NCI-H82 treated with DMSO at 0.1 percent for 48 hours (cell line): Measurements from ENCODE around the gene KRTAP9-8.
"Not testable (repeated sequence)": the region's sequence is repeated elsewhere in the genome, so short reads cannot be mapped to it uniquely, and the experiment has no call there.

ENCODE experiments used
- DNase-seq: peaks from one replicate; lab custom pipeline; 2025; ENCODE audit not compliant: unreplicated experiment; lab: John Stamatoyannopoulos, UW

The KRTAP9-8 gene

DNA sequence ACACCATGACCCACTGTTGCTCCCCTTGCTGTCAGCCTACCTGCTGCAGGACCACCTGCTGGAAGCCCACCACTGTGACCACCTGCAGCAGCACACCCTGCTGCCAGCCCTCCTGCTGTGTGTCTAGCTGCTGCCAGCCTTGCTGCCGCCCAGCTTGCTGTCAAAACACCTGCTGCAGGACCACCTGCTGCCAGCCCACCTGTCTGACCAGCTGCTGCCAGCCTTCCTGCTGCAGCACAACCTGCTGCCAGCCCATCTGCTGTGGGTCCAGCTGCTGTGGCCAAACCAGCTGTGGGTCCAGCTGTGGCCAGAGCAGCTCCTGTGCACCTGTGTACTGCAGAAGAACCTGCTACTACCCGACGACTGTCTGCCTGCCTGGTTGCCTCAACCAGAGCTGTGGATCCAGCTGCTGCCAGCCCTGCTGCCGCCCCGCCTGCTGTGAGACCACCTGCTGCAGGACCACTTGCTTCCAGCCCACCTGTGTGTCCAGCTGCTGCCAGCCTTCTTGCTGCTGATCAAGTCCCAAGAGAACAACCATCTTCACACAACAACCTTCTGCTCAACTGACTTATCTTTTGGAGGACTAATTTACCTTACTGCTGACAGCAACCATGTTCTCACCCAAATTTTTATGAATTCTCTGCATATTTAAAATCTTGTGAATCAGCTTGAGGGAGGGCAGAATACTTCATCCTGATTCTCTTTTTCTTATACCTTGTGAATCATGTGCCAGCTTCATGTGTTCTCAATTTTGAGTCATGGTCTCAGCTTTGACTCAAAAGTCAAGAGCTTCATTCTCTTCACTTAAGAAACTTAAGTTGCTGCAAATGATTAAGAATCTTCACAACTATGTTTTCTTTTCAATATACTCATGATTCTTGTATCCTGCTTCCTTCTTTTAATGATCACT is 17.8 kb downstream of the KRTAP9-8 start, which contains the start of gene KRTAP9-9:
Gene KRTAP9-9 (plus strand): TSS at position 4 of the 910 bp plus-strand sequence.
- not testable (repeated sequence) for DNase-seq

DNA sequence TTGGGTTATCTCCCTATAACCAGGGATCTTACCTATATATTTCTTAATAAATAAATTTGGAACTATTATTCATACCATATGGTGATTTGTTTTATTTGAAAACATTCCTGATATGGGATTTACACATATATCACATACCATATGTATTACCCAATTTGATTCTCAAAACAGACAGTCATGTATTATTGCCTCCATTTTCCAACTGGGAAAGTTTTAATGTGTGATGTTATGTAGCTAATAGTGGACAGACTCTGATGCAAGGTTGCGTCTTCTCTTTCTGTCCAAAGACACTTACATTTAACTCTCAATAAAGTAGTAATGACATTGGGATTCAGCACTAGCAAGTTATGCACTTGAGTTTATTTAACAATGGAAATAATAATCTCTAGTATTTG is 18.5 kb downstream of the KRTAP9-8 start:
- no peak for DNase-seq

DNA sequence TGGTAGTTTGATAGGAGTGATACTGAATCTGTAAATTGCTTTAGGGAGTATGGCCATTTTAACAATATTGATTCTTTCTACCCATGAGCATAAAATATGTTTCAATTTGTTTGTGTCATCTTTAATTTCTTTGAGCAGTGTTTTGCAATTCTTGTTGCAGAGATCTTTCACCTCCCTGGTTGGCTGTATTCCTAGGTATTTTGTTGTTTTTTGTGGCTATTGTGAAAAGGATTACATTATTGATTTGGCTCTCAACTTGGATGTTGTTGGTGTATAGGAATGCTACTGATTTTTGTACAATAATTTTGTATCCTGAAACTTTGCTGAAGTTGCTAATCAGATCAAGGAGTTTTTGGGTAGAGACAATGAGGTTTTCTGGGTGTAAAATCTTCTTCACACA is 20.6 kb downstream of the KRTAP9-8 start:
- no peak for DNase-seq

DNA sequence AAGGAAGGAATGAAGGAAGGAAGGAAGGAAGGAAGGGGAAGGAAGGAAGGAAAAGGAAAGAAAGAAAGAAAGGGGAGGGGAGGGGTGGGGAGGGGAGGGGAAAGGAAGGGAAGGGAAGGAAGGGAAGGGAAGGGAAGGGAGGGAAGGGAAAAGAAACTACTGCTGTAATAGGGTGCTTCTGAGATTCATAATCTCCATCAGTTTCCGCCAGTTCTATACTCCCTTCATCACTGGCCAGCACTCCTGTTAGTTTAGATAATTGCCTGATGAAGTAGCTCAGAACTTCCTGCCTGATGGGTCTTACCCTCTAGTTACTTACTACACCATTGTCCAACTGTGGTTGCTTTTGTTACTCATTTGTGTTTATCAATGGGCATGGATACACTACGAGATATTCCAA is 25.4 kb downstream of the KRTAP9-8 start:
- DNase-seq = no peak

DNA sequence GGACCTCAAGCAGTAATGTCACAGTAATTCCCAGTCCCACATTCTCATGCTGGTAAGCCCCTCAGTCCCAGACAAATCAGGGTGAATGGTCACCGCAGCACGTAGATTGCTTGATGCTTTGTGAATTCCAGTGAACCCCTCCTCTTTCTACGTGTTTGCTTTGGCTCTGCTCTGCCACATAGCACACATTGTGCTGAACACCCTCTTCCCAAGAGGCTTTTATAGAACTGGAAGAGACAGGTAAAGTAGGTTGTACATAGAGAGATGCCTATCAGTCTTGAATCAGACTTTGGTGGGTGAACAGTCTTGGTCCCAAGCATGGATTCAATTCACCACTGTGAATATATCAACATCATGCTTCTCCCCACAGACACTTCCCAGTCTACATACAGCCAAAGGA is 26.8 kb downstream of the KRTAP9-8 start:
- no peak for DNase-seq

DNA sequence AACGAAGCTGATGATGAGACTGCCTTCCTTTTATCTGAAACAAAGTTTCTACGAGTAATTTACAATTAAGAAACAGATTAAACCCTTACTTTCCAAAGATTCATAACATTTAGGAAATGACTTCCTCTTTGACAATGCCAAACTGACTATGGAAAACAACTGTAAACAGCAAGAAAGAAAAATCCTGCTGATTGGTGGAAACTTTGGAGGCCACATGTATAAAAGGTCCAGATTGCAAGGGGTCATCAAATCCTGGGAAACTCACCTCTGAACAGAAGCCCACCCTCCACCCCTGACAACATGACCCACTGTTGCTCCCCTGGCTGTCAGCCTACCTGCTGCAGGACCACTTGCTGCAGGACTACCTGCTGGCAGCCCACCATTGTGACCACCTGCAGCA is 27.3 kb downstream of the KRTAP9-8 start, which contains the start of gene KRTAP9-6:
Gene KRTAP9-6 (plus strand): TSS at position 301 of the 400 bp plus-strand sequence. CDS start 0 bp downstream, at position 301.
- DNase-seq = no peak

DNA sequence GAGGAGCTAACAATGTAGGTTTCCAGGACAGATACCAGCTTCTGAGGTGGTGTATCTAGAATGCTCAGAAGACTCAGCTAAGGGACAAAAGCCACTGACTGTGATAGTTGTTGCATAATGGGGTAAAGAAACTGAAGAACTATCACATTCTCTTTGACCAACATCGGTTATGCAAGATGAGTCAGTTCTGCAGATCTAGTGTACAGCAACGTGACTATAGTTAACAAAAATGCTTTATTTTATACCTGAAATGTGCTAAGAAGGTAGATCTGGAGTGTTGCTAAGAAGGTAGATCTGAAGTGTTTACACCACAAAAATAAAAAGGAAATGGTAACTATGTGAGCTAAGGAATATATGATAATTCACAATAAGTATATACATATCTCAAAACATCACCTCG is 29.9 kb downstream of the KRTAP9-8 start:
- DNase-seq = no peak

DNA sequence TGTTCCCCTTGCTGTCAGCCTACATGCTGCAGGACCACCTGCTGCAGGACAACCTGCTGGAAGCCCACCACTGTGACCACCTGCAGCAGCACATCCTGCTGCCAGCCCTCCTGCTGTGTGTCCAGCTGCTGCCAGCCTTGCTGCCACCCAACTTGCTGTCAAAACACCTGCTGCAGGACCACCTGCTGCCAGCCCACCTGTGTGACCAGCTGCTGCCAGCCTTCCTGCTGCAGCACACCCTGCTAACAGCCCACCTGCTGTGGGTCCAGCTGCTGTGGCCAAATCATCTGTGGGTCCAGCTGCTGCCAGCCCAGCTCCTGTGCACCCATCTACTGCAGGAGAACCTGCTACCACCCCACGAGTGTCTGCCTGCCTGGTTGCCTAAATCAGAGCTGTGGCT is 33.5 kb downstream of the KRTAP9-8 start:
- not testable (repeated sequence) for DNase-seq

DNA sequence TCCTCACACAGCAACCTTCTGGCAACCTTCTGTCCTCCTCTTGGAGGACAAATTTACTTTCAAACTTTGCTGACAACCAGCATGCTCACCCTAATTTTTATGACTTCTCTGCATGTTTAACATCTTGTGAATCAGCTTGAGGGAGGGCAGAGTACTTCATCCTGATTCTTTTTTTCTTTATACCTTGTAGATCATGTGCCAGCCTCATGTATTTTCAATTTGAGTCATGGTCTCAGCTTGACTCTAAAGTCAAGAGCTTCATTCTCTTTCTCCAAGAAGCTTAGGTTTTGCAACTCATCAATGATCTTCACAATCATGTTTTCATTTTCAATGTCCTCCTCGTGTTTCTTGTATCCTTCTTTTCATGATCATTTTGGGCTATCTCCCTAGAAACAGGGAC is 34.1 kb downstream of the KRTAP9-8 start:
- DNase-seq = no peak

DNA sequence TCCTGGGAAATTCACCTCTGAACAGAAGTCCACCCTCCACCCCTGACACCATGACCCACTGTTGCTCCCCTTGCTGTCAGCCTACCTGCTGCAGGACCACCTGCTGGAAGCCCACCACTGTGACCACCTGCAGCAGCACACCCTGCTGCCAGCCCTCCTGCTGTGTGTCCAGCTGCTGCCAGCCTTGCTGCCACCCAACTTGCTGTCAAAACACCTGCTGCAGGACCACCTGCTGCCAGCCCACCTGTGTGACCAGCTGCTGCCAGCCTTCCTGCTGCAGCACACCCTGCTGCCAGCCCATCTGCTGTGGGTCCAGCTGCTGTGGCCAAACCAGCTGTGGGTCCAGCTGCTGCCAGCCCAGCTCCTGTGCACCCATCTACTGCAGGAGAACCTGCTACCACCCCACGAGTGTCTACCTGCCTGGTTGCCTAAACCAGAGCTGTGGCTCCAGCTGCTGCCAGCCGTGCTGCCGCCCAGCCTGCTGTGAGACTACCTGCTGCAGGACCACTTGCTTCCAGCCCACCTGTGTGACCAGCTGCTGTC is 37.9 kb downstream of the KRTAP9-8 start, which contains the start of gene KRTAP9-7:
Gene KRTAP9-7 (plus strand): TSS at position 51 of the 543 bp plus-strand sequence. CDS start 0 bp downstream, at position 51.
- DNase-seq = not testable (repeated sequence)

DNA sequence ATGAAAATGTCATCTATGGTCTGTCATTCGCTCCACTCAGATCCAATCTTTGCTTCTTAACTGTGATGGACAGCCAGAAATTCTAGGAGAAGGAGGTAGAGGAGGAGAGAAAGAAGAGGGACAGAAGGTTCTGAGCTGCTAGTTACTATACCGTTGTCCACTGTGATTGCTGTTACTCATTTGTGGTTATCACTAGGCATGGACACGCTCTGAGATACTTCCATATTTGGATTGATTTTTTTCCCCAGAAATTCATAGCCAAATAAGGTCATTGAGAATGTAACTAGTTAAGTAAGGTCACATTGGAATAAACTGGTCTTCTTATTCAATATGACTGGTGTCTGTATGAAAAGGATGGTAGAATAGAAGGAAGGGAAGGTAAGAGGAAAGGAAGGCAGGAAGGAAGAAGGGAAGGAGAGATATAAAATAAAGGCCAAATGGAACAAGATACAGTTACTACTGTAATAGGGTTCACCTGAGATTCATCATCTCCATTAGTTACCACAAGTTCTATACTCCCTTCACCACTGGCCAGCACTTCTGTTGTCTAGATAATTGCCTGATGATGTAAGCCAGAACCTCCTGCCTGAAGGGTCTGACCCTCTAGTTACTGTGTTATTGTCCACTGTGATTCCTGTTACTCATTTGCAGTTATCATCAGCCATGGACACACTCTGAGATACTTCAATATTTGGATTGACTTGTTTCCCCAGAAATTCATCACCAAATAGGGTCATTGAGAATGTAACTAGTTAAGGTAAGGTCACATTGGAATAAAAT is 40.6 kb downstream of the KRTAP9-8 start:
- no peak for DNase-seq

DNA sequence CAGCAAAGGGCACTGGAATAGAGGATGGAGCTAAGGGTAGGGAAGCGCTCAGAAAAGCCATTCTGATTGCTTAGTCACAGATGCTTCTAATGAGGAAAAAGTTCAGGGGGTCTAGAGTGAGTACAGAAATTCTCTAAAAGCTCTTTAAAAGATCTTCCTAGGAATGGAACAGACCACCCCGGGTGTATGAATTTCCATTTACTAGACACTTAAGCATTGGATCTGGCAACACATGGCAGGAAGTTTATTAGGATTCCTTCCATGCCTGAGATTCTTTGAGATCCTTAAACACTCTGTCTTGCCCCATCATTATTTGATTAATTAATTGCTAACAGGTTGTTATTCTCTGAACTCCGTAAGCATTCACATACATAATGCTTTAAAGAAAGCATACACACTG is 46.2 kb downstream of the KRTAP9-8 start:
- DNase-seq = no peak

DNA sequence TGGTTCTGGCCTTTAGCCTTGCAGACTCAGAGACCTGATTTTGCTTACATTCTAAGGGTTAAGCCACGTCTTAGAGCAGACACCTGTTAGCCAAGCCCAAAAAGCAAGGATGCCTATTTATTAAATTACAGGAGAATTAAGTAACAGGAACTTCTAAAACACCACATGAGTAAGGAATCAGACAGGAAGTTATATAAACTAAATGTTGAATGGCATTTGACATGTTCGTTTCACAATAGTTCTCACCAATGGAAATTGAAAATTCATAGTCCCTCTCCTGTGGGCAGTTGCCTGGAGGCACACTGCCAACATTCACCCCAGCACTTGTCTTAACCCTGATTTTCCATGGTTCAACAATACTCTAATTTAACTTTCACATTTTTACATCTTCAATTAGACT is 46.7 kb downstream of the KRTAP9-8 start:
- DNase-seq = no peak

DNA sequence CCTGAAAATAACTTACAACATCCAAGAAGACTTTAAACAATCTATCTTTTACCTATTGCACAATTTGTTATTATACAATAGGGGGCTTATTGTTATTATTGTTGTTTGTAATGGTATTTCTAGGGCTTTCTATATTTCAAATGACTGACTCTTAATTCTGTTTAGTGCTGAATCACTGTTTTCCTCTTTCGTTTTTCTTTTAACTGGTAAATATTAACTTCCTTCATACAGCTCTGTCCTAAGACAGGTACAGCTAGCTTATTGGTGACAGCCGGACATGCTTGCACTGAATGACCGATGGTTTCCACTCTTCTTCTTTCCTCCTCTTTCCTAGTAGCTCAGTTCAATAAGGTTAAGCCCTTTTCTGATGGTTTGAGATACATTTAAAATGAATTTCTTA is 49.3 kb downstream of the KRTAP9-8 start:
- DNase-seq = no peak
